T-helper 1 cell (primary cell): ENCODE results near the gene ACTL6B.

Experiments used
- DNase-seq, 5 donors: peaks; one replicate each; pipeline ENCODE4 v3.0.0-alpha.2; 2012 to 2020

ACTL6B gene

DNA sequence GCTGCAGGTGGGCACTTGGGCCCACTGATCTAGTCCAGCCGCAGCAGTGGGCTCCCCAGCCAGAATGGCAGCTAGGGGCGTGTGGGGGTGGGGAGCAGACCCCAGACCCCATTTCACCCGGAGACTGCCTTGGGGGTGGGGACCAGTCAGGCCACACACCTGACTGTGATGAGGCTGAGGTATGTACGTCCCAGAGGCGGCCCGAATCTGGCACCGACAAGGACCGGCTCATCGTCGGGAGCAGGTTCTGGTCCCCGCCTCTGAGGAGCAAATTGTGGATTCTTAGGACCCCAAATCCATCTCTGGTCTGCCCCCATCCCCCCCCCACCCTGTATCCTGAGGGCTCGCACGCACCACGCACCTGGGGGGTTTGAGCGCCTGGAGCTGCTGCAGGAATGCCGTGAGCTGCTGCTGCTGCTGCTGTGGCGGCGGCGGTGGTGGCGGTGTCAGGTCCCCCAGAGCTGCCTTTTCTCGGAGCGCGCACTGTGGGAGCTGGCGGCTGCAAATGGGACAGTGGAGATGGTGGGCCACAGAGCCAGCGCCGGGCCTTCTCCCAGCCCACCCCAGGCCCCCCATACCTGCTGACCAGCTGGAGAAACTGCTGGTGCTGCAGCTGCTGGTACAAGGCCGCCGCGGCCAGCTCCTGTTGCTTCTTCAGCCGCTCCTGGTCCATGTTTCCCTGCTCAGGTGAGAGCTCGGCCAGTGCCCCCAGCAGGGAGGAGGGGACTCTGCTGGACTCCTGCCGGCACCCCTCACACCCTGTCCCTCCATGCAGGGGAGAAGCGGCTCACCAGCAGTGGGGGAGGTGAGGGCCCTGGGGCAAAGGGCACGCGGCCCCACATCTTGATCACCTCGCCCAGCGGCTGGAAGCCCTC is 27.6 kb upstream of the ACTL6B start:
- DNase-seq, result no peak

DNA sequence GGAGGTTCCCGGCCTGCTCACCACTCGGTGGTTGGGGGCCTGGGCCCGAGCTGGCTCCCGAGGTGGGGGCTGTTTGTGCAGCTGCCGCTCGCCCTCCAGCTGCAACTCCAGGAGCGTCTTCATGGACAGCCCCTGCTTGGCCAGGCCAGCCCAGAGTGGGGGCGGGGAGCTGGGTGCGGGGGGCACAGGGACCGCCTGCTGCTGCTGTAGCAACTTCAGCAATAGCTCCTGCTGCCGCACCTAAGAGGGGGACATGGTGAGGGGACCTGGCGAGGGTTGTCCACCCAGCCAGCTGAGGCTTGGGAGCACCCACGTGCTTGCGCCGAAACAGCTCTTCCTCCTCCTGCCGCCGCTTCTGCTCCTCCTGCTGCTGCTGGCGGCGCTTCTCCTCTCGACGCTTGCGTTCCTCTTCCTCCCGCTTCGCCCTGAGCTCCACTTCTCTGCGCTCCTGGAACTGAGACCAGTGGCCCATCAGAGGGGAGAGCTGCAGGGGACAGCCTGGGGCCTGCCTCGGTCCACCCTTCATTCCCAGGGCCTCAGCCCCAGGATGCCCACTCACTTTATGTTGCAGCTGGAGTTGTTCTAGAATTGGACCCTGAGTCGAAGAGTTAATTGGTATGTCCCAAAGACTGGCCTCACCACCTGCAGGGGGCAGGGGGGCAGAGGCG is 26.9 kb upstream of the ACTL6B start:
- no peak for DNase-seq

DNA sequence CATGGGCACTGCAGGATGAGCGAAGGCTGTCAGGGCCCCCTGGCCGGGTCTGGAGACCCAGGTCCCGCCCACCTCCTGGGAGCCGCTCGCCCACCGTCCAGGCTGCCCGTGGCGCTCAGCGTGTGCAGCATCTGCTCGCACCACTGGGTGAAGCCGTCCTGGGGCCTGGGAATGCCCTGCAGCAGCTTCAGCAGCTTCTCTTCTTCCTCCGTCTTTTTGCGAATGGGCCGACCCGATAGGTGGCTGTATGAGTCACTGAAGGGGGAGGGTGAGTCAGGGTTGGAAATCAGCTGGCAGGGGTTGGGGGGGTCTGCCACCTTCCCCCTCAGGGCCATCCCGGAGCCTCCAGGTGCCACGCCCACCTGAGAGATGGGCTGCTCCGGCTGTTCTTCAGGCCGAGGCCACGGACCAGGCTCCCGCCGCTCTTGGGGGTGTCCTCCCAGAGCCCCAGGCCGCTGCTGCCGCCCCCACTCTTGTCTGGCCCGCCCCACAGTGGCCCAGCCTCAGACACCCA is 26.0 kb upstream of the ACTL6B start:
- DNase-seq, result no peak

DNA sequence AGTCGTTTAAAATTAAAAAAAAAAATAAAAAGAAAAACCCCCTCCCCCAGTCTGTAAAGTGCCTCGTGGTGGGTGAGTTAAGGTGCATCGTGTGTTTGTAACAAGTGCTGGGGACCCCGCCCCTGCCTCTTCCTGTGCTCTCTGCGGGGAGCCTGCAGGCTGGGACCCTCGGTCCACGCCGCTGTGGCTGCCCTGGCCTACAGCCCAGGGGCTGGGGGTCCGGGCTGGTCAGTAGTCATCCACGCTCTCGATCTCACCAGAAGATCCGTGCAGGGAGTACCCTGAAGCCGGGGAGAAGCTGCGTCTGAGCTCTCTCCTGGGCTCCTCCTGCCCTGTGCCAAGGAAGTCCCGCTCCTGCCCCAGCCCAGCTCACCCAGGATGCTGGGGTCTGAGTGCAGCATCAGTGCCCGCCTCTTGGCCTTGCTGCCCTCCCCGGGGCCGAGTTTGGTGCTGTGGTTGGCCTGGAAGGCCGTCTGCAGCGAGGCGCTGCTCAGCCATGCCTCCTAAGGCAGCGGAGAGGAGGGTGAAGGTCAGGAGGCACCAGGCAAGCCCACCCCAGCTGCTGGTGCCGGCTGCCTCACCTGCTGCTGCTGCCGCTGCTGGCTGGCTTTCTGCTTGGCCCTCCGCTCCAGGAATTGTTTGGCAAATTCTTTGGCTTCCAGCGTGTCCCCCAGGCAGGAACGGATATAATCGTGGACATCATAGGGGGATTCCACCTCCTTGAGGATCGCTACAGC is 25.4 kb upstream of the ACTL6B start:
- DNase-seq, result no peak

DNA sequence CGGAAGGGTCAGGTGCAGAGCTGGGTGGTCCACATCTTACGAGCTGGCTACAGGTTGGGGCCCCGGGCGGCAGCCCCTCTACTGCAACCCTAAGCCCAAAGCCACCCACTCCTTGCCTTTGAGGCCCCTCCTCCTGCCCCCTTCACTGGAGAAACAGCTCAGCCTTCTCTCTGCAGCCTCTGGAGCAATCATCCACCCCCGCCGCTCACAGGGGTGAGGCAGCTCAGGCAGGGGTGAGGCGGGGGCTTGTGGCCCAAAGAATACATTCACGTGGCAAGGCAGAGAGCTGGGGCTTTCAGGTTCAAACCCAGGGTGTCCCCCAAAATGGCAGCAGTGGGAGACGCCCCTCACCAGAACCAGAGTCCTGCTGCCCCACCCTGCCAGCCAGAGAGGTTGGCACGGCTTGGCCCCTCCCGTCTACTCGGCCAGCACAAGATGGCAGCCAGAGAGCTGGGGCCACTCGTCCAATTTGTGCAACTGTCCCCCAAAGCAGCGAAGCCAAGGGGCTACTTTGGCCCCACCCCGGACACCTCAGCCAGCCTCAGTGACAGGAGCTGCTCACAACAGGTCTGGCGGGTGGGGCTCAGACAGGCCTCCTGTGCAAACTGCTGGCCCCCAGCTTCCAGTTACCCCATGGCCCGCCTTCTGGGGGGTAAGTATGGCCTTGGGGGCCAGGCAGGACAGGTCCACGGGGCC is 24.5 kb upstream of the ACTL6B start:
- no peak for DNase-seq

DNA sequence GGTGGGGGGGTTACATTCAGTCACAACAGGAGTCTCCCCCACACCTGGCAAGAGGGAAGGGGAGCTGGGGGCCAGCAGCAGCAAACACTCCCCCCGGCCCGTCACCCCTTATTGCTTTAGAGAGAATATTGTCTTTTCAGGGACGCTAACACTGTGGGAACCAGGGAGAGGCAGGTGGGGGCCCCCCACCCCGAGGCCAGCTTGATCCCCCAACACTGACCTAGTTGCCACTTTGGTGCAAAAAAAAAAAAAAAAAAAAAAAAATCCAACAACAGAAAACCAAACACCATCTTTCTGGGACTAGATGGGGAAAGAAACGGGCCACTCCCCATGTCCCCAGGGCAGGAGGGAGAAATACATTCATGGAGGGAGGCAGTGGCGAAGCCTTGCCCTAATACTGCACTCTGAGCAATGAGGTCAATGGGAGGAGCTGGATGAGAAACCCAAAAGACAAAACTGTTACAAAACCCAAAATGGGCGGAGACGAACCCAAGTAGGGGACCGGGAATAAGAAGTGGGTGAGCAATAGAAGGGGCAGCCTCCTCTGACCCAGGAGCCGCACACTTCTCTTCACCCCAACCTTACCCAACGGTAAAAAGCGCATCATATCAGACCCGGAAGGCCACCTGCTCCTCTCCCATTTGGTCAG is 23.8 kb upstream of the ACTL6B start:
- no peak for DNase-seq

DNA sequence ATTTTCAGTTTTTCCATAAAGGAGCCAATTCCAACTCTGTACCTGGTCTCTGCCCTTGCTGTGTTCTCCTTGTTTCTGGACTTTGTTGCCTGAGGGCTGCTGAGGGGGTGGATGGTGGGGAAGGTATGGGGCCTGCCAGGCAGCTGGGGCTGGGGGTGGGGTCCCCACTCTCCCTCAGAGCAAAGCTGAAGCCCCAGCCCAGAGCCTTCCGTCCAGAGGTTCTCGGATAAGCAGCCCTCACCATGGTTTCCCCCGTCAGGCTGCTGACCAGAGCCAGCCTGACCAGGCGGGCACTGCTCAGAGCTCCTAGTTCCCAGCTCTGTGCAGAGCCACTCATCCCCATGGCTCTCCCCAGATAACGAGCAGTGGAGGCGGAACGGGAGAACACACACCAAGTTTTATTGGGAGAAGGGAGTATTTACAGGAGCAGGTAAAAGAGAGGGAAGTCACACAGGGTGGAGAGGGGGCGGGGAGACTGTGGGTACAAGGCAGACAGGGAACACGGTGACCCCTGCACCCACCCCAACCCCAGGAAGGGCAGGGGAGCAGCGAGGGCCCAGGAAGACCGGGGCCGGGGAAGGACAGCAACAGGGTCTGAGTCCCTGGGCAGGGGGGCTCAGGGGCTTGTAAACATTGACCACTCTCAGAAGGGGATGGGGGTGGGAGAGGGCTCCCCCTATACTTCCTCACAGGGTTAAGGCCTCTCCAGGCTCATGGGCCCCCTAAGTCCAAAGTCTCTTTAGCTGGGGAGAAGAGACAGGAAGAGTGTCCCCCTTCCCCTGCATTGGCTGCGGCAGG is 23.1 kb upstream of the ACTL6B start:
- DNase-seq, result no peak

DNA sequence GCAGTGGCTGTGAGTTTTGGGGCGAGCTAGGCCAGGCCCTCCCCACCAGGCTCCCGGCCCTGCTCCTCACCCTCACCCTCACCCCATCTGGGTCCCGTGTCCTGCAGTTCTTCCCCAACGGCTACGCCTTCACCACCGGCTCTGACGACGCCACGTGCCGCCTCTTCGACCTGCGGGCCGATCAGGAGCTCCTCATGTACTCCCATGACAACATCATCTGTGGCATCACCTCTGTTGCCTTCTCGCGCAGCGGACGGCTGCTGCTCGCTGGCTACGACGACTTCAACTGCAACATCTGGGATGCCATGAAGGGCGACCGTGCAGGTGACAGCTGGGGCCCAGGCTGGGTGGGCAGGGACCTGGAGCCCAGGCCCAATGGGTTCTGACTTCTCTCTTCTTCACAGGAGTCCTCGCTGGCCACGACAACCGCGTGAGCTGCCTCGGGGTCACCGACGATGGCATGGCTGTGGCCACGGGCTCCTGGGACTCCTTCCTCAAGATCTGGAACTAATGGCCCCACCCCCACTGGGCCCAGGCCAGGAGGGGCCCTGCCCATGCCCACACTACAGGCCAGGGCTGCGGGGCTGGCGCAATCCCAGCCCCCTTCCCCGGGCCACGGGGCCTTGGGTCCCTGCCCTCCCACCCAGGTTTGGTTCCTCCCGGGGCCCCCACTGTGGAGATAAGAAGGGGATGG is 22.2 kb upstream of the ACTL6B start:
- DNase-seq, result no peak

DNA sequence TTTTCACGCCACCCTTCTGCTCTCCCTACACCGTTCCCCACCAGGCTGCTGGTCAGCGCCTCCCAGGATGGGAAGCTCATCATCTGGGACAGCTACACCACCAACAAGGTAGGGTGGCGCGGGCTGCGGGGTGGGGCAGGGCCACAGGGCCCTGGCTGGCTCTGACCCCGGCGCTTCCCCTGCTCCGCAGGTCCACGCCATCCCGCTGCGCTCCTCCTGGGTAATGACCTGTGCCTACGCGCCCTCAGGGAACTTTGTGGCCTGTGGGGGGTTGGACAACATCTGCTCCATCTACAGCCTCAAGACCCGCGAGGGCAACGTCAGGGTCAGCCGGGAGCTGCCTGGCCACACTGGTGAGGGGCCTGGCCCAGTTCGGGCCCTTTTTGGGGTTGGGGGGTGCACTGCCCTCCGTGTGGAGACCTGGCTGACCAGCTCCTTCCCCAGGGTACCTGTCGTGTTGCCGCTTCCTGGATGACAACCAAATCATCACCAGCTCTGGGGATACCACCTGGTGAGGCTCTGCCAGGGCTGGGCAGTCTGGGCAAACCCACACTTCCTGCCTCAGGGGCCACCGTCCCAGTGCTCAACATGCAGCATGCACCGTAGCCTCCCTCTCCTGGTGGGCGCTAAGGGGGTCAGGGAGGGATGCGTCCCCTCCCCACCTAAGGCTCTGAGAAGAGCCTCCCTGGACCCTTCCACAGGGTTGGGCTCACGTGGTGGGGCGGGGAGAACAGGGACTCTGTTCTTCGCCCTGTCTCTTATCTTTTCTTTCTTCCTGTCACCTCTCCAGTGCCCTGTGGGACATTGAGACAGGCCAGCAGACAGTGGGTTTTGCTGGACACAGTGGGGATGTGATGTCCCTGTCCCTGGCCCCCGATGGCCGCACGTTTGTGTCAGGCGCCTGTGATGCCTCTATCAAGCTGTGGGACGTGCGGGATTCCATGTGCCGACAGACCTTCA is 21.3 kb upstream of the ACTL6B start:
- DNase-seq, result no peak

DNA sequence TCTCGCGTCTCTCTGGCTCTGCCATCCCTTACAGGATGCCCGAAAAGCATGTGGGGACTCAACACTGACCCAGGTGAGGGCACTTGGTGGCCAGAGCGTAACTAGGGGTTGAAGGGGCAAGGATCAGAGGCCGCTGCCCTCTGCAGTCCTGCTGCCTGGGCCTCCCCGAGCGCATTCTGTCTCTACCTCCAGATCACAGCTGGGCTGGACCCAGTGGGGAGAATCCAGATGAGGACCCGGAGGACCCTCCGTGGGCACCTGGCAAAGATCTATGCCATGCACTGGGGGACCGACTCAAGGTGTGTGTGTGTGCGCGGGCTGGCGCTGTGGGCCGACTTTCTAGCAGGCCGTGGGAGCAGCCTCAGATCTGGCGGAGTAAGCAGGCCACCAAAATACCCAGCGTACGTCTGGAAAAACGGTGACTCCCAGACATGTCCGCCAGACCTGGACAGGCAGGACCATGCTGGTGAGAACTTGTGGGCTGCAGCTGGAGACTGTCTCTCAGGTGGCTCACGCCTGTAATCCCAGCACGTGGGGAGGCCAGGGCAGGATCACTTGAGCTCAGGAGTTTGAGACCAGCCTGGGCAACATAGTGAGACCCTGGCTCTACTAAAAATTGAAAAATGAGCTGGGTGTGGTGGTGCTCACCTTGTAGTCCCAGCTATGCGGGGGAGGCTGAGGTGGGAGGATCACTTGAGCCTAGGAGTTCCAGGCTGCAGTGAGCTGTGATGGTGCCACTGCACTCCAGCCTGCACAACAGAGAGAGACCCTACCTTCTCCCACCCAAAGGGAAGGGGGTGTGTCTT is 20.5 kb upstream of the ACTL6B start:
- no peak for DNase-seq

DNA sequence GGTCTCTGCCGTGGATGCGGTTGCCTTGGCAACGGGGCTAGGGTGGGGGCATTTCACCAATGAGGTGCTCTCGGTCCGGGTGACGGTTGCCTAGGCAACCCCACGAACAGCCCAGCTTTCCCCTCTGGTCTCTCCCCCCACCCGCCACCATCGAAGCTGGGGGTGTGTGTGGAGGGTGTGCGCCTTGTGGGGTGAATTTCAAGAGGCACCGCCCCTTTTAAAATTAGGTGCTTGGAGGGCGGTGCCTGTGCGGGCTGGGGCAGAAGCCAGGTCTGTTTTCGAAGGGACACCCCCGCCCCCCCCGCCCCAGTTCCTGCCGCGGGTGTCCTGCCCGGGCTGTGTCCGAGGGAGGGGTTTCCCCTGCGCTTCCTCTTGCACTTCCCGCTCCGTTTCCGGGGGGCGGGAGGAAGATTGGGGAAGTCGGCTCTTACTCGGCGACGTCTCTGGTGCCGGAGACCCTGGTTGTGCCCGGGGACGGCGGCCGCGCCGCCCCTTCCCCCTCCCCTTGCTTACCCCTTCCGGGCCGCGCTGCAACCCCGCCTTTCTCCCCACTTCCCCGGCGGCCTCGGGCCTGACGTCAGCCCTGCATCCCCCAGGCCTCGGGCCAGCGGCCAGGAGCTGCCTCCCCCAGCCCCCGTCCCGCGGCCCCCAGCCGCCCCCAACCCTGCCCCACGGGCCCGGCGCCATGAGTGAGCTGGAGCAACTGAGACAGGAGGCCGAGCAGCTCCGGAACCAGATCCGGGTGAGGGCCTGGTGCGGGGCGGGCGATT is 19.5 kb upstream of the ACTL6B start:
- peak; percentile 87 to 93 (median 91) for DNase-seq

DNA sequence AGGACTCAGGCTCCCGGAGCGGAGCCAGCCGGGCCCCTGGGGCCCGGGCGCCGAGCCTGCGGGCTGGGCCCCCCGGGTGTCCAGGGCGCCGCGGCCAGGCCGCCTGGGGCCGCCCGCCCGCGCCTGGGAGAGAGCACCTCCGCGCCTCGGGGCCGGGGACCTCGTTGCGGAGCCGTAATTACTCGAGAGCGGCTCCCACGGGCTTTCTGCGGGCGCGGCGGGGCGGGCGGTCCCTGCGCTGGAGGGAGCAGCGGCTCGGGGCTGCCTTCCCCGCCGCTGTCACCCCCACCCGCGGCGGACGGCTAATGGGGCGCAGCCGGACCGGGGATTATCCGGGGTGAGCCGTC is 18.8 kb upstream of the ACTL6B start:
- DNase-seq, result peak in 1 of 5 donors; percentile 43

DNA sequence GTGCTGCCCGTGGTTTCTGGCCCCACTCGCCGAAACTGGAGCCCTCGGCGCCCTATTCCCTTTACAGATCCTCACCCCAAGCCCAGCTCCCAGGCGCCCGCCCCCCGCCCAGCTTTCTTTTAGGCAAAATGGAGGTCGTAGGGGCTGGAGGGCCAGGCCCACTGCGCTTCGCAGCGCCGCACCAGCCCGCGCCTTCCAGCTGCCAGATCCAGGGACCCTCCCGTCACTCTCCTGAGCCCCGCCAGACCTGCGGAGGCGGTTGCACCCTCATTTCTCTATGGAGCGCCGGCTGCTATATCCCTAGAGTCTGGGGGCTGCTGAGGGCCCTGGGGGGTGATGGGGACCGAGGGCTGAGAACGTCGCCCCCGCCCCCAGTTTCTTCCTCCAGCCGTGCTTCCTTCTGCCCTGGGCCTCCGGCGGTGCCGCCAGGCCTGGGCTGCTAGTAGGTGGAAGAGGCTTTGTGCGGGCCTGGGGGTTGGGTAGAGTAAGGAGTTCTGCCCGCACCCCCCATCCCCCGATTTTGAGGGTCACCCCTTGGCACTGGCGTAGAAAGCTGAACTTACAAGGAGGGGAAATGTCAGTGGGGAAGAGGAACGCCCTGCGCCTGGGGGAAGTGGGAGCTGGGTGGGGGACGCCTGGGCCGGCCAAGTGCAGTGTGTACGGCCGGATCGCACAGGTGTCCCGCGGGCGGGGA is 18.3 kb upstream of the ACTL6B start:
- DNase-seq, result peak in 1 of 5 donors; percentile 23

DNA sequence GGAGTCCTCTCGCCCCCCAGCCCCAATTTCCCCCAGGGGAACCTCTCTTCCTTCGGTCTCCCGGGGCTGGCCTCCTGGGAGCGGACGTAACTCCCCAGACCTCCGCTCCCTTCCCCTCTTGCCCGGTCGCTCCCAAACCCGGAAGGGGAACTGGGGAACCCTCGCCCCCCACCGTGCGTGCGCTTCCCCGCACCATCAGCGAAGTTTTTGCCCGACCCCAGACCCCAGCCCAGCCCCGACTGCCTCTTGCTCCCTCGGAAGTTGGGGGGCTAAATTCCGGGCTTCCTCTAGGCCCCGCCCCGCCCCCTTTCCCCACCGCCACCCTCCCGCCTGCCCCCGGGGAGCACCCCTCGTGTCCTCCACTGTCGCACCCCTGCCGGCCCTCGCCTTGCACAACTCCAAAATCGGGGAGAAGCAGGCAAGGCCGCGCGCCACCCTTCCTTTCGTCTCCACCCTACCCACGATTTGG is 17.7 kb upstream of the ACTL6B start:
- peak in 2 of 5 donors; percentile 37 to 42 for DNase-seq

DNA sequence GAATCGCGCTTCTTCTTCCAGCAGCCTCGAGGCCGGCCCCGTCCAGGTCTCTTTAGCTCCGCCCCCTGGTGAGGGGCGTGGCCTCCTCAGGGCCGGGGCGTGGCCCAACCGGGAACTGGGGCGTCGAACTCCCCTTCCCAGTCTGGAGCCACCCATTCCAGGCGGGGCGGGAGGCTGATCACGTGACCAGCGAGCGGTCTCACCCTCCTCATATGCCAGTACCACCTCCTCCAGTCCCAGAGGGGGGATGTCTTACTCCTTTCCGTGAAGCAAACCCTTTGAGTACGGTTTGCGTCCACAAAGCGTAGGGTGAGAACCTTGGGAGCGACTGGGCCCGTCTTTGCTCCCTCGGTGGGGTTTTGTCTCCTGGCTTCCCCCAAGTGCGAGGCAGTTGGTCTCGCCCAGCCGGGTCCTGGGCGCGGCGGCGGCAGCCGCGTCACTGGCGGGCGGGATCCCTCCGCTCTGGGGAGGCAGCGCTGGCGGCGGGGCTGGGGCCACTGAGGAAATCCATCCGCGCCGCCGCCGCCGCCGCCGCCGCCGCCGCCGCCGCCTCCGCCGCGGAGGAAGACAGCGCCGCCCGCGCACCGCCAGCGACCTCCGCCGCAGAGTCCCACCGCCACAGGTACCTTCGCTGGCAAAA is 17.2 kb upstream of the ACTL6B start, which contains the start of gene GNB2:
Gene GNB2, plus strand, starts transcription at position 439 of the 640 bp plus-strand sequence. CDS start 2,526 bp downstream, outside the sequence.
- DNase-seq, result peak; percentile 93 to 99 (median 95)
